BJ (cell line): ENCODE results near the gene NSF. TPM values are rescaled to one million over a fixed set of nuclear protein-coding genes. Genes with fewer than 3 reads are reported as not detected.

Experiments used
- CTCF ChIA-PET: fragments of 350-600 bp; formaldehyde crosslinking; extraction: SDS; loops from one replicate; lab custom pipeline; 2021; ENCODE audit warnings: antibody characterized with exemption, inconsistent platforms; lab: Yijun Ruan, JAX
- POLR2A ChIA-PET: fragments of 300-600 bp; sonication (Branson Sonifier 250); formaldehyde crosslinking; extraction: SDS; loops from one replicate; lab custom pipeline; 2021; ENCODE audit warnings: antibody characterized with exemption; lab: Charles Lee
- DNase-seq: peaks from one replicate; pipeline ENCODE4 v3.0.0-alpha.2; 2011; ENCODE audit warnings: low read depth
- H3K27me3 ChIP-seq: 2 replicates; pipeline ENCODE4 v1.6.0; 2011; ENCODE audit warnings: low read length; ENCODE audit not compliant: control insufficient read depth, insufficient read depth
- H3K36me3 ChIP-seq: 2 replicates; pipeline ENCODE4 v1.5.1; 2011; ENCODE audit warnings: low read length; ENCODE audit not compliant: control insufficient read depth, insufficient read depth
- H3K4me3 ChIP-seq: 2 replicates; pipeline ENCODE4 v1.5.1; 2011; ENCODE audit warnings: low read depth, mild to moderate bottlenecking, control low read depth, low read length
- CTCF ChIP-seq: IDR thresholded peaks from 2 replicates; pipeline ENCODE4 v1.5.1; 2011; ENCODE audit warnings: low read depth, mild to moderate bottlenecking, control low read depth, inconsistent platforms, low read length, moderate library complexity; ENCODE audit not compliant: insufficient read depth
- polyA plus RNA-seq: library from polyadenylated mRNA; depleted of rRNA; stranded (reverse); fragments of >200 nt; gene quantifications from 2 replicates; pipeline ENCODE4 v1.2.3, GENCODE V29; 2011

The NSF gene
- polyA plus RNA-seq, 1 experiment, result 38.0 TPM

DNA sequence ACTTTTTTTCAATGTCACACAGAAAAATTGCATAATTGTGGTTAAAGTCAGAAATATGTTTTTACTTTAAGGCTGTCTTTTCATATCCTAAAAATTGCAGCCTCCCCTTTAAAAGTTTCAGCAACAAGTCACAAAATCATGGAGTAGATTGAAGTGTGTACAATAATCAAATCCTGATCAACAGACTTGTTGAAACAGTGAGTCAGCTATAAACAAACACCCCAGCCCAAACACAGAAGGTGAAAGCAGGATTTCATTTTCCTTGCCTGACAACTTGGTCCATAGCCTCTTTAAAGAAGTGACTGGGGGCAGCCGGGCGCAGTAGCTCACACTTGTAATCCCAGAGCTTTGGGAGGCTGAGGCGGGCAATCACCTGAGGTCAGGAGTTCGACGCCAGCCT, 168.1 kb downstream of the NSF start:
- H3K4me3 ChIP-seq, result no peak overlapping the region
- no peak for TF ChIP-seq CTCF
- no peak for DNase-seq
- H3K27me3 ChIP-seq, result no peaks in the 10 kb centered on the region
- ChIA-PET CTCF (interaction anchor here (1.2 to 1.7 kb wide), 3 partner anchors 9 to 181 kb away, joined by 3 to 4 read pairs (median 4); no protein-coding TSS in a partner anchor), POLR2A (interaction anchor here (0.6 kb wide), 1 partner anchor 27 kb away, joined by 3 read pairs; no protein-coding TSS in a partner anchor)
- H3K36me3 ChIP-seq, result peaks cover 7% of the 10 kb centered on the region

- no peak for TF ChIP-seq CTCF
- DNase-seq, result no peak
- Histone ChIP-seq H3K4me3 (no peak overlapping the region), H3K27me3 (no peaks in the 10 kb centered on the region), H3K36me3 (peaks cover 7% of the 10 kb centered on the region)
- ChIA-PET CTCF (interaction anchor here (1.4 to 1.7 kb wide), 2 partner anchors 9 kb away, joined by 3 to 4 read pairs; no protein-coding TSS in a partner anchor), POLR2A (interaction anchor here (0.6 kb wide), 1 partner anchor 28 kb away, joined by 3 read pairs; no protein-coding TSS in a partner anchor)
These were observed 168.7 kb downstream of the NSF start for GRCh38 chr17:46759141-46759540.

DNA sequence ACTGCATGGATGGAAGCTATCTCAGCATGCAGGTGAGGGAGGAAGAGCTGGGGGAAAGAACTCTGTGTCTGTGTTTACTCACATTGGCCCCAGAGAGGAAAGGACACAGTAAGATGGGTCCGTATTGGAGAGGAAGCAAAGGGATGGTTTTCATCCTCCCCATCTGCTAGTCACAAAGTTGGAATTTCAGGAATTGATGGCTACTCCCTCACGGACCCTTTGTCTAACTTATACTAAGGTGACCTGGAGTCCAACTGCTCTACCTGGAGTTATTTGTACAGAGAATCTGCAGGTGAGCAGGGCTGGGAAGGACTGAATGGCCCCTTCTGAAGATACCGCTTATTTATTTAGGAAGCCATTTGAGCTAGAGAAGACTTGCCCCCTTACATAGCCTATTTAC, 172.9 kb downstream of the NSF start:
- H3K27me3 ChIP-seq, result no peaks in the 10 kb centered on the region
- H3K4me3 ChIP-seq, result no peak overlapping the region
- POLR2A ChIA-PET, result no interaction called here
- H3K36me3 ChIP-seq, result peaks cover 1% of the 10 kb centered on the region; the same call in 1 of the 2 replicates
- CTCF ChIA-PET, result interaction anchor here (1.0 to 2.2 kb wide), 5 partner anchors 14 to 72 kb away, joined by 3 to 6 read pairs (median 4); no protein-coding TSS in a partner anchor
- DNase-seq, result no peak
- TF ChIP-seq CTCF, result no peak

- no peak for DNase-seq
- no peak for TF ChIP-seq CTCF
- CTCF ChIA-PET, result interaction anchor here (1.0 to 2.2 kb wide), 6 partner anchors 15 to 78 kb away, joined by 3 to 6 read pairs (median 4); no protein-coding TSS in a partner anchor
These were observed 173.7 kb downstream of the NSF start for GRCh38 chr17:46764000-46764708.

DNA sequence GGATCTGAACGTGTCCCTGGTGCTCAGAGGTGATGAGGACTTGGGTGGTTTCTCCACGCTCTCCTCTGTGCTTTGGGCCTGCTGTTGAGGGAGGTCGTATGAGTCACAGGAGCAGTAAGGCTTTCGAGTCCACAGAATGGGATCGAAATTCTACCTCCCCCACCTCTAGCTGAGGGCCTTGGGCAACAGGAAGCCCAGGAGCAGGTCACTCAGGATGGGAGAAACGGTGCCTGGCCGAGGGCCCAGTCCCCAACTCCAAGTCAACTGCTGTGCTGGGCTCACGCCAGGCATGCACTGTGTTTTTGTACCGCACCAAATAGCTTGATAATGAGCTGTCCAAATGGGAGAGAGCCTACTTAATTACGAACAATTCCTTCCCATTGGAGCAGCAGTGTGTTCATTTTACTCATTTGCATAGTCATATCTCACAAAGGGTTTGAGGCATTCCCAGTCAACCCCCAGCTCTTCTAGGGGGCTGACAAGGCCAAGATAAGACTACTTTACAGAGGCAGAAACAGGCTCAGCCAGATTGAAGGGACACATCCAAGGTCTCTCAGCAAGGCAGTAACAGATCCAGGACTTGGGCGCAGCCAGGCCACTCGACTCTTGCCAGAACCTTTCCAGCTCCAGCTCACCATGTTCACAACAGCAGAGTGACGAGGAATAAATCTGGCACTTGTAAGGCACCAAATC, 174.4 kb downstream of the NSF start:
- peak; percentile 81 for DNase-seq
- POLR2A ChIA-PET, result no interaction called here
- no peak for TF ChIP-seq CTCF
- Histone ChIP-seq H3K36me3 (peaks cover 2% of the 10 kb centered on the region; the same call in 1 of the 2 replicates), H3K4me3 (no peak overlapping the region), H3K27me3 (no peaks in the 10 kb centered on the region)
- CTCF ChIA-PET, result interaction anchor here (0.7 to 2.2 kb wide), 6 partner anchors 15 to 77 kb away, joined by 3 to 6 read pairs (median 5); no protein-coding TSS in a partner anchor

More at GRCh38 chr17:46764000-46764708, 173.7 kb downstream of the NSF start:
- Histone ChIP-seq H3K4me3 (no peak overlapping the region), H3K27me3 (no peaks in the 10 kb centered on the region), H3K36me3 (peaks cover 2% of the 10 kb centered on the region; the same call in 1 of the 2 replicates)
- POLR2A ChIA-PET, result no interaction called here
